Left lobe of liver (tissue), 2 donors: ENCODE data around the gene L1CAM. TPM values are rescaled to one million over a fixed set of nuclear protein-coding genes. Genes with fewer than 3 reads are reported as not detected.
A peak's percentile ranks its signal among the peaks of the same experiment; 100 is the strongest.

Source experiments
- ATAC-seq: fragments of 200-7000 bp; cut with Tn5 transposase; one replicate; pipeline ENCODE4 v1.9.1; 2020; ENCODE audit warnings: mild to moderate bottlenecking, moderate library complexity
- DNase-seq: peaks from one replicate; pipeline ENCODE4 v3.0.0-alpha.2; 2020; ENCODE audit warnings: low spot score
- total RNA-seq: library from RNA; stranded (reverse); gene quantifications from one replicate; pipeline ENCODE4 v1.2.1, GENCODE V29; 2021
- donor health status: DM: no; HTN: no; CAD: no; lungs with moderate emphysema.
- donor health status: DM: no; HTN: yes; CAD: no.

L1CAM gene, protein sequence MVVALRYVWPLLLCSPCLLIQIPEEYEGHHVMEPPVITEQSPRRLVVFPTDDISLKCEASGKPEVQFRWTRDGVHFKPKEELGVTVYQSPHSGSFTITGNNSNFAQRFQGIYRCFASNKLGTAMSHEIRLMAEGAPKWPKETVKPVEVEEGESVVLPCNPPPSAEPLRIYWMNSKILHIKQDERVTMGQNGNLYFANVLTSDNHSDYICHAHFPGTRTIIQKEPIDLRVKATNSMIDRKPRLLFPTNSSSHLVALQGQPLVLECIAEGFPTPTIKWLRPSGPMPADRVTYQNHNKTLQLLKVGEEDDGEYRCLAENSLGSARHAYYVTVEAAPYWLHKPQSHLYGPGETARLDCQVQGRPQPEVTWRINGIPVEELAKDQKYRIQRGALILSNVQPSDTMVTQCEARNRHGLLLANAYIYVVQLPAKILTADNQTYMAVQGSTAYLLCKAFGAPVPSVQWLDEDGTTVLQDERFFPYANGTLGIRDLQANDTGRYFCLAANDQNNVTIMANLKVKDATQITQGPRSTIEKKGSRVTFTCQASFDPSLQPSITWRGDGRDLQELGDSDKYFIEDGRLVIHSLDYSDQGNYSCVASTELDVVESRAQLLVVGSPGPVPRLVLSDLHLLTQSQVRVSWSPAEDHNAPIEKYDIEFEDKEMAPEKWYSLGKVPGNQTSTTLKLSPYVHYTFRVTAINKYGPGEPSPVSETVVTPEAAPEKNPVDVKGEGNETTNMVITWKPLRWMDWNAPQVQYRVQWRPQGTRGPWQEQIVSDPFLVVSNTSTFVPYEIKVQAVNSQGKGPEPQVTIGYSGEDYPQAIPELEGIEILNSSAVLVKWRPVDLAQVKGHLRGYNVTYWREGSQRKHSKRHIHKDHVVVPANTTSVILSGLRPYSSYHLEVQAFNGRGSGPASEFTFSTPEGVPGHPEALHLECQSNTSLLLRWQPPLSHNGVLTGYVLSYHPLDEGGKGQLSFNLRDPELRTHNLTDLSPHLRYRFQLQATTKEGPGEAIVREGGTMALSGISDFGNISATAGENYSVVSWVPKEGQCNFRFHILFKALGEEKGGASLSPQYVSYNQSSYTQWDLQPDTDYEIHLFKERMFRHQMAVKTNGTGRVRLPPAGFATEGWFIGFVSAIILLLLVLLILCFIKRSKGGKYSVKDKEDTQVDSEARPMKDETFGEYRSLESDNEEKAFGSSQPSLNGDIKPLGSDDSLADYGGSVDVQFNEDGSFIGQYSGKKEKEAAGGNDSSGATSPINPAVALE
- 0.88 TPM for total RNA-seq

DNA sequence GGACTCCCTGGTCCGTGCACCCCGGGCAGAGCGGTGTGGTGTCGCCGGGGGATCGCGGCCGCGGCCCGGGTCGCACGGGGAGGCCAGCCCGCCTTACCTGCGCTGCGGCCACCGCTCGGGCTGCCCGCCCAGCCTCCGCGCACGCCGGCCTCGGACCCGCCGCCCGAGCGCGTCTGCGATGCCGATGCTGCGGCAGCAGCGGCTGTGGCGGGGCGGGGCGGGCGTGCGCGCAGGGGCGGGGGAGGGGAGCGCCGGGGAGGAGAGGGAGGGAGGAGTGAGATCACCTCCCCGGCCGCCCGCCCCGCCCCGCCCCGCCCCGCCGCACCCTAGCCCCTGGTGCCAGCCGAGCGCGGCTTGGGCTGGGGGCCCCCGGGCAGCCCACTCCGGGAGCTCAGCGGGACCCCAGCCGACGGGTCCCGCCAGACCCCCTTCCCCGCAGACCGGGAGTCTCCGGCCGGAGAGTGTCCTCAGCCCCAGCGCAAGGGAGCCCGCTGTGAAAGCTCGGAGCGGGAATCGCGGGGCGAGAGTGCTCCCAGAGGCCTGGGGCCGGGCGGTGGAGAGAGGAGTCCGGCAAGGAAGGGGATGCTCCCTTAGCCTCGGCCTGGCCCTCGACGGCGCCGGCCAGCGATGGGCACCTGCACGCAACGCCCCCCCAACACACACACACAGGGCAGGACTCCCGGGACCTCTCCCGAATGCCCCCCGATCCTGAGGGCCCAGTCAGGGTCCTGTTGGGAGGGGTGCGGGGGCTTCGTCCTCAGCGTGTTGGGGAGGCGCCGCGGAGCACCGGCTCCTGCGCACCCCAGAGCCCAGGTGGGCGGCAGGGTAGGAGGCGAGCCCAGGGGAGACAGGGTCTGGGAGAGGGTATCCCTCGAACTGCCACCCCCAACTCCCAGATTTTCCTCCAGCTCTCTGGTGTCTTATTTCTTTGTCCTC lies at the start of gene L1CAM:
L1CAM (minus strand) TSS at position 206 of the 936 bp plus-strand sequence. CDS start 10,337 bp downstream, outside the sequence.
- ATAC-seq (no peak), DNase-seq (no peak)

GRCh38 chrX:153935326-153935851 lies 49.4 kb upstream of the L1CAM start:
- DNase-seq (no peak), ATAC-seq (peak; percentile 51)

GRCh38 chrX:153934762-153935325 lies 48.9 kb upstream of the L1CAM start, which contains the start of gene NAA10:
Gene NAA10 (minus strand): TSS chrX:153935037. CDS start chrX:153934904, 133 bp downstream.
- ATAC-seq, result peak; percentile 97
- DNase-seq, result peak; percentile 76

DNA sequence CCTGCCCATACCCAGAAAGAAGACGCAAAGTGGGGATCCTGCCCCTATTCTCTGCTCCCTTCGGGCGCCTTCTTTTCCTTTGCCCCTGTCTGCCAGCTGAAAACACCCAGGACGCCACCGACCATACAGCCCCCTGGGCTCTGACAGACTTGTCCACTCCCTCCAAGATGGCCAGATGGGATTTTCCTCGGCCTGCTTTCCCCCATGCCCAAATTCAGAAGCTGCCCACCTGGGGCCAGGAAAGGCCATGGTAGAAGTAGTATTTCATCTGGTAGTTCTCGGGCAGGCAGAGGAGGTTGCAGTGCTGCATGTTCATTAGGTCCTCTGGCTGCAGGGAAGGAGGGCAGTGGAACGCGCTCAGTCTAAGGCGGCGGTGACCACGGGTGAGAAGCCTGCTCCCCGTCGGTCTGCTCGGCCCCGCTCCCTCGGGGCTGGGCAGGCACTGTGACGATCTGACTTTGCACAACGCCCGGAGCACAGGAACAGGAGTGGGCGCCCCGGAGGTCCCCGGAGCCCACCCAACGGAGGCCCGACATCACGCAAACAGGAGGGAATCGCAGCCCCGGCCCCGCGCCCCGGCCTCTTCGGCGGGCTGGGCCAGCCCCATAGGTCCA lies 48.3 kb upstream of the L1CAM start:
- ATAC-seq, result peak; percentile 3
- DNase-seq, result no peak

DNA sequence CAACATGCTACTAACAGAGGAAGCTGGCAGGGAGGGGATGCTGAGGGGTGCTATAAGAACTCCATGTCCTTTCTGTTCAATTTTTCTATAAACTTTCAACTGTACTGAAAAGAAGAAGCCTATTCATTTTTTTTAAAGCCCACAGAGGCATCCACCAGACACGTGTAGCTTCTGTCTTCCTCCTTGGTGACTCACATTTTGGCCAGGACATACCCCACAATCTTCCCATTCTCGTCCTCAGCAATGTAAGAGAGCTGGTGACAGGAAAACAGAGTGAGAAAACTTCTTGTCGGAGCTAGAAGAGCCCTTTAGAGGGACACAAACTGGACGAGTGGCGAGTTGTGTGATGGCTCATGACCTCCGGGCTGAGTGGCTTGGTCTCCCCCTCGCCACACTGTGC lies 47.8 kb upstream of the L1CAM start:
- DNase-seq, result no peak
- ATAC-seq, result no peak

DNA sequence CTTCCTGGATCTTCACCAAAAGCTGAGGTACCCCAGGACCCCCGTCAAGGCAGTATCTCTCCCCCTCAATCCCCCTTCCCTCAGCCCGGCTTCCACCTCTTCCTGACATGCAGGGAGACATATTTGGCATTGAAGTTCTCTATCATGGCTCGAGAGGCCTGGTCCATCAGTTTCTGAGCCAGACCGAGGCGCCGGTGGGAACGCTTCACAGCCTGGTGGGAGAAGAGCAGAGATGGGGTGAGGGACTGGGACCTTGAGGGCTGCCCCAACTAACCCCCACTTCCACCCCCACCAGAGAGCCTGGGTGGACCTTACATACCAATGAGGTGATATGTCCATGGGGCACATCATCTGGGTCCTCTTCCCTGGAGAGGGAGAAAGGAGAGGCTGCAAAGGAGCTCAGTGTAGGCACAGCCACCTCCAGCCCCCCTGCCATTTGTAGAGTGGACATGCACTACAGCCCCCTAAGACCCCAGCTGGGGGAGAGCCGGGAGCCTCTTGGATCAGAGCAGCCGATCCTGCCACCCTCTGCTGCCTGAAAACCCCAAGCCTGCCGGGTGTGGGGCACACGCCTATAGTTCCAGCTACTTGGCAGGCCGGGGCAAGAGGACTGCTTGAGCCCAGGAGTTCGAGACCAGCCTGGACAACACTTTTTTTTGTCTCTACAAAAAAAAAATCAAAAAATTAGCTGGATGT lies 46.4 kb upstream of the L1CAM start:
- no peak for DNase-seq
- ATAC-seq, result no peak

DNA sequence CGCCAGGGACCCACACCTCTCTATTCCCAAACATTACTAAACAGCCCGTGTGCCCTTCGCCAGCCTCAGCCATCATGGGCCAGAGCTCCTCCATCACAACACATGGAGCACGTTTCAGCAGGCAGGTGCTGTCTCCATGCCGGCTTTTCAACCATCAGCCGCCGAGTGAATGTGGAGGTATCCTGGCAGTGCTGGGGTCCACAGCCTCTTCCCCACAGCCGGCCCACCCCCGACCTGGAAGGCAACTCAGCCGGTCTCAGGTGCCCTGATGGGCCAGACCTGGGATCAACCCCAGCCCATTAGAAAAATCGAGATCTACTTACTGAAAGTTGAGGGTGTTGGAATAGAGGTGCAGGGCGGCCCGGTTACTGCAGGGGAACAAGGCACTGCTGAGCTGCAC lies 45.8 kb upstream of the L1CAM start:
- ATAC-seq (no peak), DNase-seq (no peak)

GRCh38 chrX:153931151-153931550 lies 45.2 kb upstream of the L1CAM start:
- no peak for DNase-seq
- no peak for ATAC-seq

GRCh38 chrX:153930011-153930910 lies 44.3 kb upstream of the L1CAM start:
- no peak for ATAC-seq
- no peak for DNase-seq

DNA sequence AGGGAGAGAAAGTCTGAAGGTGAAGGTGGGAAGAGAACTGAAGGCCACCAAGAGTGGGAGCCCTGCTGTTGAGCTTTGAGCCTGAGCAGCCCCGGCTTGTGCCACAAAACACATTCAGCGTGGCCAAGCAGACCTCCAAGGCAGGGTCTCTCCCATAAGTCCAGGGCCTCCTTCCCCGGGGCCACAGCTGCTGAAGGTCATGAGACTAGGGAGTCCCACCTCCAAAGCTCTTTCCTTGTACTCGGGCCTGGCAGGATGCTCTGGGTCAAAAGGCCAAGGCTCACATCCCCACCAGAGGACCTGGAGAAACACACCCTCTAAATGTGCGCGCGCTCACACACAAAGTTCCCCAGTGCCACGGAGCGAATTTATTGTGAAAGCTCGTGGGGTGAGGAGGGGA lies 43.6 kb upstream of the L1CAM start:
- DNase-seq, result no peak
- ATAC-seq, result no peak

DNA sequence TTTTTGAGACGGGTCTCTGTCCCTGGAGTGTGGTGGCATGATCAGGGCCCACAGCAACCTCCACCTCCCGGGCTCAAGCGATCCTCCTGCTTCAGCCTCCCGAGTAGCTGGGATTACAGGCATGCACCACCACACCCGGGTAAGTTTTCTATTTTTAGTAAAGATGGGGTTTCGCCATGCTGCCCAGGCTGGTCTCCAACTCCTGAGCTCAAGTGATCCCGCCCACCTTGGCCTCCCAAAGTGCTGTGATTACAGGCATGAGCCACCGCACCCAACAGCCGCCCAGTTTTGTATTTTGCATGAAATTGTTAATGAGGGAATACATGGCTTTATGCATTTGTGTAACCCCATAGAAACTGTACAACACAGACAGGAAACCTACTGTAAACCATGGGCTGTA lies 42.9 kb upstream of the L1CAM start:
- DNase-seq (no peak), ATAC-seq (no peak)

GRCh38 chrX:153927922-153928760 lies 42.2 kb upstream of the L1CAM start:
- DNase-seq (peak; percentile 95), ATAC-seq (peak; percentile 89)

DNA sequence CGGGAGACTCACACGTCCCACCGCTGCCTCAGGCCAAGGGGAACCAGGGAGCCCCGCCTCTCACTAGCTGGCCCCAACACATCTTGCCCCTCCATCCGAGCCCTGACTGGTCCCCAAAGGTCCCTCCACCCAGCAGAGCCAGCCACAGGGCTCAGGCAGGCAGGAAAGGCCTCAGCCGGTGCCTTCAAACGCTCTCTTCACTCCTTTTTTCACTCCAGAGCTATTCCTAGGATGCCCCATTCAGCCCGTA lies 41.6 kb upstream of the L1CAM start:
- no peak for ATAC-seq
- no peak for DNase-seq

DNA sequence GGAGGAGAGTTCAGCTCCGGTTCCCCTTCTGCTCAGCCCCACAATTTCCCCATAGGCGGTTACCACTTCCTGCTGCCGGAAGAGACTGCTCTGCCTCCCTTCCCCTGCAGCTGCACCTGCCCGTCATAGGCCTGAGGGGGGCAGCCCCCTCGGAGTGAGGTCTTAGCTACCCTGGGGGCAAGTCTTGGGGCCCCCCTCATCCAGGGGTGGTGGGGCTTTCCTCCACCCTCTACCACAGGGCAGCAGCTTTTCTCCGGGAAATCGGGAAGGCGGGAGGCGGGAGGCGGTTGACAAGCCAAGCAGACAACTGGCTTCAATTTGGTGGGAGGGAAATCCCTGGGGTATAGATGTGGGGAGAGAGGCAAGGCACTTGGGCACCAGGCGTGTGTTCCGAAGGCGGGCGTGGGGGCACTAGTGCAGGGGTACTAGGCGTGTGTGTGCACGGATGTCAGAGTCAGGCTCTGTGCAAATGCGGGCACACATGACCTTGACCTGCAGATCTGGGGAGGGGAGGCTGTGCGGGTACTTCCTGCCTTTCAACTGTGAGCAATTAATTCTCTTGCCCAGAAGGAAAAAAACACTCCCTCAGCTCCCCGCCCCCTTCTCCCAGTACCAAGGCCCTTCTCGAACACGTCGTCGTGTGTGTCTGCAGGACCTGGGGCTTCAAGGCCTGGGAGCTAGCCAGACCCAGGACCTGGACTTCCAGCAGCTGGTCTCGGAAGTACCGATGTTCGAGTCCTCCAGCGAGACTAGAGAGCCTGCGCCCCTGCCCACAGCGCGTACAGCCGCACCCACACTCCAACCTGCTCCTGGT lies 41.1 kb upstream of the L1CAM start:
- peak; percentile 49 for DNase-seq
- ATAC-seq, result no peak

DNA sequence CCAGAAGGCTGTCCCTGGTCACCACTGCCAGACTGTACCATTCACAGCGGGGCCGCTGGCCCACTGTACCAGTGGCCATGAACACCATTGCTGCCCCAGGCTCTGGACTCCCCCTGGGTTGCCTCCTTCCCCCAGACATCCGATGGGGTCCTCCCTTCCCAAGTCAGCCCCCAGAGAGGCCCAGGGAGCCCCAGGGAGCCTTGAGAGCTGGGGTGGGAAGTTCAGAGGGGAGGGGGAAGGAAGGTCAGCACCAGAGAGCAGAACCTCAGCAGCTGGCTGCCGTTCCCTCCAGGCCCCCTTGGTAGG lies 40.5 kb upstream of the L1CAM start:
- no peak for ATAC-seq
- DNase-seq, result no peak
